ENCODE data around the gene LSM14B.
"Not testable (repeated sequence)": the region's sequence is repeated elsewhere in the genome, so short reads cannot be mapped to it uniquely, and the experiment has no call there.

Gene LSM14B

GRCh38 chr20:62146019-62146755 is 23.9 kb downstream of the LSM14B start:
- ATAC-seq (replicated peaks; ENCODE audit: extremely low read depth, poor library complexity, severe bottlenecking) (no peak), DNase-seq (ENCODE audit: low spot score in 2 of 2) (no peak)
- H3K4me3 Mint-ChIP-seq: no peak overlapping the region
- peaks cover 51% of the 10 kb centered on the region for H3K4me1 Mint-ChIP-seq
- H3K27ac Mint-ChIP-seq (ENCODE audit: low read depth): no peak overlapping the region
- H3K36me3 Mint-ChIP-seq (ENCODE audit: insufficient read depth): peaks cover 29% of the 10 kb centered on the region
- H3K9me3 Mint-ChIP-seq: no peaks in the 10 kb centered on the region
- H3K27me3 Mint-ChIP-seq: no peaks in the 10 kb centered on the region

- Mint-ChIP-seq H3K4me3 (no peak overlapping the region), H3K36me3 (ENCODE audit: insufficient read depth) (peaks cover 21% of the 10 kb centered on the region), H3K9me3 (no peaks in the 10 kb centered on the region), H3K27ac (ENCODE audit: low read depth) (no peak overlapping the region), H3K4me1 (peaks cover 41% of the 10 kb centered on the region), H3K27me3 (no peaks in the 10 kb centered on the region)
- DNase-seq (ENCODE audit: low spot score in 2 of 2): no peak
- ATAC-seq (replicated peaks; ENCODE audit: extremely low read depth, poor library complexity, severe bottlenecking): no peak
These were observed 24.9 kb downstream of the LSM14B start for GRCh38 chr20:62147125-62147524.

GRCh38 chr20:62147528-62147927 is 25.3 kb downstream of the LSM14B start:
- H3K4me3 Mint-ChIP-seq: no peak overlapping the region
- no peaks in the 10 kb centered on the region for H3K9me3 Mint-ChIP-seq
- H3K27ac Mint-ChIP-seq (ENCODE audit: low read depth): no peak overlapping the region

GRCh38 chr20:62148383-62148782 is 26.1 kb downstream of the LSM14B start:
- H3K9me3 Mint-ChIP-seq; ATAC-seq (replicated peaks; ENCODE audit: extremely low read depth, poor library complexity, severe bottlenecking); H3K4me3 Mint-ChIP-seq; H3K27me3 Mint-ChIP-seq; H3K27ac Mint-ChIP-seq (ENCODE audit: low read depth); DNase-seq (ENCODE audit: low spot score in 2 of 2): not testable (repeated sequence)
- Mint-ChIP-seq H3K36me3 (ENCODE audit: insufficient read depth) (peaks cover 20% of the 10 kb centered on the region), H3K4me1 (peaks cover 40% of the 10 kb centered on the region)

More at GRCh38 chr20:62147528-62147927, 25.3 kb downstream of the LSM14B start:
- no peak for ATAC-seq (replicated peaks; ENCODE audit: extremely low read depth, poor library complexity, severe bottlenecking)
- Mint-ChIP-seq H3K27me3 (no peaks in the 10 kb centered on the region), H3K4me1 (peaks cover 40% of the 10 kb centered on the region), H3K36me3 (ENCODE audit: insufficient read depth) (peaks cover 19% of the 10 kb centered on the region)
- no peak for DNase-seq (ENCODE audit: low spot score in 2 of 2)

- no peaks in the 10 kb centered on the region for H3K27me3 Mint-ChIP-seq
- no peak overlapping the region for H3K4me3 Mint-ChIP-seq
- H3K4me1 Mint-ChIP-seq: peaks cover 40% of the 10 kb centered on the region
- peaks cover 20% of the 10 kb centered on the region for H3K36me3 Mint-ChIP-seq (ENCODE audit: insufficient read depth)
- no peak for ATAC-seq (replicated peaks; ENCODE audit: extremely low read depth, poor library complexity, severe bottlenecking)
- no peak overlapping the region for H3K27ac Mint-ChIP-seq (ENCODE audit: low read depth)
- no peaks in the 10 kb centered on the region for H3K9me3 Mint-ChIP-seq
- no peak for DNase-seq (ENCODE audit: low spot score in 2 of 2)
These were observed 26.6 kb downstream of the LSM14B start for GRCh38 chr20:62148908-62149314.

GRCh38 chr20:62149532-62150309 is 27.4 kb downstream of the LSM14B start:
- Mint-ChIP-seq H3K36me3 (ENCODE audit: insufficient read depth) (peaks cover 18% of the 10 kb centered on the region), H3K27ac (ENCODE audit: low read depth) (peak overlapping the region; percentile 55), H3K27me3 (no peaks in the 10 kb centered on the region), H3K4me3 (no peak overlapping the region), H3K4me1 (peaks cover 36% of the 10 kb centered on the region), H3K9me3 (no peaks in the 10 kb centered on the region)
- no peak for ATAC-seq (replicated peaks; ENCODE audit: extremely low read depth, poor library complexity, severe bottlenecking)
- DNase-seq (ENCODE audit: low spot score in 2 of 2): no peak

- Mint-ChIP-seq H3K27me3 (no peaks in the 10 kb centered on the region), H3K27ac (ENCODE audit: low read depth) (peak overlapping the region; percentile 55), H3K4me3 (no peak overlapping the region), H3K4me1 (peaks cover 32% of the 10 kb centered on the region), H3K36me3 (ENCODE audit: insufficient read depth) (peaks cover 15% of the 10 kb centered on the region), H3K9me3 (no peaks in the 10 kb centered on the region)
- ATAC-seq (replicated peaks; ENCODE audit: extremely low read depth, poor library complexity, severe bottlenecking) (no peak), DNase-seq (ENCODE audit: low spot score in 2 of 2) (no peak)
These were observed 28.0 kb downstream of the LSM14B start for GRCh38 chr20:62150310-62150575.

- no peak overlapping the region for H3K4me3 Mint-ChIP-seq
- H3K9me3 Mint-ChIP-seq: no peaks in the 10 kb centered on the region
- ATAC-seq (replicated peaks; ENCODE audit: extremely low read depth, poor library complexity, severe bottlenecking): no peak
- H3K4me1 Mint-ChIP-seq: peaks cover 25% of the 10 kb centered on the region
- H3K36me3 Mint-ChIP-seq (ENCODE audit: insufficient read depth): peaks cover 18% of the 10 kb centered on the region
- H3K27me3 Mint-ChIP-seq: no peaks in the 10 kb centered on the region
- no peak for DNase-seq (ENCODE audit: low spot score in 2 of 2)
- no peak overlapping the region for H3K27ac Mint-ChIP-seq (ENCODE audit: low read depth)
These were observed 28.9 kb downstream of the LSM14B start for GRCh38 chr20:62151225-62151624.

- Mint-ChIP-seq H3K27me3 (no peaks in the 10 kb centered on the region), H3K9me3 (no peaks in the 10 kb centered on the region), H3K27ac (ENCODE audit: low read depth) (no peak overlapping the region), H3K4me3 (no peak overlapping the region), H3K36me3 (ENCODE audit: insufficient read depth) (peaks cover 18% of the 10 kb centered on the region), H3K4me1 (peaks cover 23% of the 10 kb centered on the region)
- no peak for ATAC-seq (replicated peaks; ENCODE audit: extremely low read depth, poor library complexity, severe bottlenecking)
- DNase-seq (ENCODE audit: low spot score in 2 of 2): no peak
These were observed 29.6 kb downstream of the LSM14B start for GRCh38 chr20:62151835-62152364.

- Mint-ChIP-seq H3K4me3 (no peak overlapping the region), H3K27ac (ENCODE audit: low read depth) (no peak overlapping the region), H3K9me3 (no peaks in the 10 kb centered on the region), H3K4me1 (peaks cover 7% of the 10 kb centered on the region), H3K36me3 (ENCODE audit: insufficient read depth) (peaks cover 19% of the 10 kb centered on the region), H3K27me3 (no peaks in the 10 kb centered on the region)
- DNase-seq (ENCODE audit: low spot score in 2 of 2): no peak
- no peak for ATAC-seq (replicated peaks; ENCODE audit: extremely low read depth, poor library complexity, severe bottlenecking)
These were observed 33.4 kb downstream of the LSM14B start for GRCh38 chr20:62155428-62156253.

- H3K9me3 Mint-ChIP-seq: no peaks in the 10 kb centered on the region
- H3K27me3 Mint-ChIP-seq: no peaks in the 10 kb centered on the region
- no peak for DNase-seq (ENCODE audit: low spot score in 2 of 2)
- H3K27ac Mint-ChIP-seq (ENCODE audit: low read depth): no peak overlapping the region
- peaks cover 20% of the 10 kb centered on the region for H3K36me3 Mint-ChIP-seq (ENCODE audit: insufficient read depth)
- peaks cover 7% of the 10 kb centered on the region for H3K4me1 Mint-ChIP-seq
- no peak for ATAC-seq (replicated peaks; ENCODE audit: extremely low read depth, poor library complexity, severe bottlenecking)
- H3K4me3 Mint-ChIP-seq: no peak overlapping the region
These were observed 33.9 kb downstream of the LSM14B start for GRCh38 chr20:62156254-62156556.

- peak; percentile 60 to 64 for DNase-seq (ENCODE audit: low spot score in 2 of 2)
- ATAC-seq (replicated peaks; ENCODE audit: extremely low read depth, poor library complexity, severe bottlenecking): peak; percentile 83
- Mint-ChIP-seq H3K27me3 (no peaks in the 10 kb centered on the region), H3K9me3 (no peaks in the 10 kb centered on the region), H3K36me3 (ENCODE audit: insufficient read depth) (peaks cover 20% of the 10 kb centered on the region), H3K27ac (ENCODE audit: low read depth) (no peak overlapping the region), H3K4me3 (no peak overlapping the region), H3K4me1 (peaks cover 7% of the 10 kb centered on the region)
These were observed 34.5 kb downstream of the LSM14B start for GRCh38 chr20:62156592-62157386.
